NCI-H2107 treated with DMSO at 0.1 percent for 48 hours (cell line): ENCODE results near the gene SPATA6.
A peak's percentile ranks its signal among the peaks of the same experiment; 100 is the strongest.
"Not testable (repeated sequence)": the region's sequence is repeated elsewhere in the genome, so short reads cannot be mapped to it uniquely, and the experiment has no call there.

Experiments
- DNase-seq: peaks from one replicate; lab custom pipeline; 2025; ENCODE audit not compliant: unreplicated experiment; lab: John Stamatoyannopoulos, UW

SPATA6 gene

GRCh38 chr1:48471691-48472576 lies at the start of gene SPATA6:
Gene SPATA6, minus strand, starts transcription at chr1:48472204. Its CDS starts 196 bp downstream, at chr1:48472008.
- DNase-seq = peak; percentile 93

GRCh38 chr1:48519896-48520295 lies 47.9 kb upstream of the SPATA6 start:
- not testable (repeated sequence) for DNase-seq

GRCh38 chr1:48506870-48507269 lies 34.9 kb upstream of the SPATA6 start:
- DNase-seq = no peak

GRCh38 chr1:48500541-48501450 lies 28.8 kb upstream of the SPATA6 start:
- no peak for DNase-seq

- no peak for DNase-seq
Measured at GRCh38 chr1:48499211-48499735, 27.3 kb upstream of the SPATA6 start.

GRCh38 chr1:48498096-48498791 lies 26.2 kb upstream of the SPATA6 start:
- DNase-seq = peak; percentile 83

GRCh38 chr1:48495911-48496310 lies 23.9 kb upstream of the SPATA6 start:
- no peak for DNase-seq

GRCh38 chr1:48495166-48495565 lies 23.2 kb upstream of the SPATA6 start:
- no peak for DNase-seq

- DNase-seq = no peak
Measured at GRCh38 chr1:48493970-48494769, 22.2 kb upstream of the SPATA6 start.

- no peak for DNase-seq
Measured at GRCh38 chr1:48493041-48493440, 21.0 kb upstream of the SPATA6 start.

GRCh38 chr1:48492392-48492791 lies 20.4 kb upstream of the SPATA6 start:
- DNase-seq = peak; percentile 58

GRCh38 chr1:48488721-48489120 lies 16.7 kb upstream of the SPATA6 start:
- DNase-seq = no peak

GRCh38 chr1:48480504-48480903 lies 8.5 kb upstream of the SPATA6 start:
- DNase-seq = no peak

GRCh38 chr1:48480023-48480422 lies 8.0 kb upstream of the SPATA6 start:
- not testable (repeated sequence) for DNase-seq

GRCh38 chr1:48472638-48473037 lies 634 bp upstream of the SPATA6 start:
- peak; percentile 87 for DNase-seq

- DNase-seq = no peak
Measured at GRCh38 chr1:48470950-48471690, 884 bp downstream of the SPATA6 start.

- no peak for DNase-seq
Measured at GRCh38 chr1:48470481-48470855, 1.5 kb downstream of the SPATA6 start.

- DNase-seq = no peak
Measured at GRCh38 chr1:48469616-48470480, 2.2 kb downstream of the SPATA6 start.
